GM12801 (cell line): ENCODE data around the gene SLC39A13.

Experiments
- TF ChIP-seq, protein P1 (sequence below): IDR thresholded peaks from one replicate; pipeline ENCODE4 v1.5.1; 2011; ENCODE audit warnings: control low read depth; ENCODE audit not compliant: insufficient read length; ENCODE audit errors: extremely low read depth

The SLC39A13 gene

DNA sequence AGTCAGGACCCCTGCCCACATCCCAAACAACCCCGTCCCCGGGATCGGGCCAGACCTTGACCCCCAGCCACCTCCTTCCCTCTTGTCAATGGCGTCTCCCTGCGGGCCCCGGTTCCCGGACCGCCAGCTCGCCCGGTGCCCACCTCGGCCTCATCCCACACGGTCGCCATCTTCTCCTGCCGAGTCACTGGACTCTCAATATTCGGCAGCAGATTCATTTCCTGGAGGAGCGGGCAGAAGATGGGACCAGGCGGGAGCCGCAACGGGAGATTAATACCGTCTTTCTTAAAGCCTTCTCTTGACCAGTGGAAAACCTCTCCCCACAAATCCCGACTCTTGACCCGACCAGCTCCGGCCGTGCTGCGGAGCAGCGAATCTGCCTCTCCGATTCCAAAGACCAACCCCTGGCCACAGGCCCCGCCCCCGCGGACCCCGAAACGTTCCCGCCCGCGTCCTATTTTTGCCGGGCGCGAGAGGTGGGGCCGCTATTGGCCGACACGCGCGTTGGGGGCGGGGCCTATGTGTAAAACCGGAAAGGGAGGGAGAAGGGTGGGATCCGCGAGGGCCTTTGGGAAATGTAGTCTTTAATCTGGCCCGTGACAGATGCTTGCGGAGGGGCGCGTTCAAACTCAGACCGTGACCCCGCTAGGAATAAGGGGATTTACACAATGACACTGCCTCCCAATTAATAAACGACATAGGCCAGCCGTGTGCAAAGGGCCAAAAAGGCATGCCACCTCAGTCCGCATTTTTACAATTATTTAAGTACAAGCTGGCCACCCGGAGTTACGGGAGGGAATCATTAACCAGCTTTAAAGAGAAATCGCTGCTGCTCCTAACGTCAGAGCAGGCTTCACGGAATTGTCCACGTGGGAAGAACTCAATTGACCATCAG lies 17.9 kb downstream of the SLC39A13 start, which contains the start of gene PSMC3:
Gene PSMC3, minus strand, starts transcription at position 378 of the 895 bp plus-strand sequence. Its CDS starts 160 bp downstream, at position 218.
- TF ChIP-seq, protein P1, sequence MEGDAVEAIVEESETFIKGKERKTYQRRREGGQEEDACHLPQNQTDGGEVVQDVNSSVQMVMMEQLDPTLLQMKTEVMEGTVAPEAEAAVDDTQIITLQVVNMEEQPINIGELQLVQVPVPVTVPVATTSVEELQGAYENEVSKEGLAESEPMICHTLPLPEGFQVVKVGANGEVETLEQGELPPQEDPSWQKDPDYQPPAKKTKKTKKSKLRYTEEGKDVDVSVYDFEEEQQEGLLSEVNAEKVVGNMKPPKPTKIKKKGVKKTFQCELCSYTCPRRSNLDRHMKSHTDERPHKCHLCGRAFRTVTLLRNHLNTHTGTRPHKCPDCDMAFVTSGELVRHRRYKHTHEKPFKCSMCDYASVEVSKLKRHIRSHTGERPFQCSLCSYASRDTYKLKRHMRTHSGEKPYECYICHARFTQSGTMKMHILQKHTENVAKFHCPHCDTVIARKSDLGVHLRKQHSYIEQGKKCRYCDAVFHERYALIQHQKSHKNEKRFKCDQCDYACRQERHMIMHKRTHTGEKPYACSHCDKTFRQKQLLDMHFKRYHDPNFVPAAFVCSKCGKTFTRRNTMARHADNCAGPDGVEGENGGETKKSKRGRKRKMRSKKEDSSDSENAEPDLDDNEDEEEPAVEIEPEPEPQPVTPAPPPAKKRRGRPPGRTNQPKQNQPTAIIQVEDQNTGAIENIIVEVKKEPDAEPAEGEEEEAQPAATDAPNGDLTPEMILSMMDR: no peak

DNA sequence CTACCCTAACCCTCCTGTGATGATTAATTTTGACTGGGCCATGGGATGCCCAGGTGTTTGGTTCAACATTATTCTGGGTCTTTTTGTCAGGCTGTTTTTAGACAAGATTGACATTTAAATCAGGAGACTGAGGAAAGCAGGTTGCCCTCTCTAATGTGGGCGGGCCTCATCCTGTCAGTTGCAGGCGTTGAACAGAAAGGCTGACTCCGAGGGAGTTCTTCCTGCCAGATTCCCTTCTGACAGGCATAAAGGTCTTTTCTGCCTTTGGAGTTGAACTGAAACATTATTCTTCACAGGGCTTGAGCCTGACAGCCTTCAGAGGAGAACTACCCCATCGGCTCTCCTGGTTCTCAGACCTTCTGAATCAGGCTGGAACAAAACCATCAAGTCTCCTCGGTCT lies 22.1 kb downstream of the SLC39A13 start:
- TF ChIP-seq, protein P1: no peak

DNA sequence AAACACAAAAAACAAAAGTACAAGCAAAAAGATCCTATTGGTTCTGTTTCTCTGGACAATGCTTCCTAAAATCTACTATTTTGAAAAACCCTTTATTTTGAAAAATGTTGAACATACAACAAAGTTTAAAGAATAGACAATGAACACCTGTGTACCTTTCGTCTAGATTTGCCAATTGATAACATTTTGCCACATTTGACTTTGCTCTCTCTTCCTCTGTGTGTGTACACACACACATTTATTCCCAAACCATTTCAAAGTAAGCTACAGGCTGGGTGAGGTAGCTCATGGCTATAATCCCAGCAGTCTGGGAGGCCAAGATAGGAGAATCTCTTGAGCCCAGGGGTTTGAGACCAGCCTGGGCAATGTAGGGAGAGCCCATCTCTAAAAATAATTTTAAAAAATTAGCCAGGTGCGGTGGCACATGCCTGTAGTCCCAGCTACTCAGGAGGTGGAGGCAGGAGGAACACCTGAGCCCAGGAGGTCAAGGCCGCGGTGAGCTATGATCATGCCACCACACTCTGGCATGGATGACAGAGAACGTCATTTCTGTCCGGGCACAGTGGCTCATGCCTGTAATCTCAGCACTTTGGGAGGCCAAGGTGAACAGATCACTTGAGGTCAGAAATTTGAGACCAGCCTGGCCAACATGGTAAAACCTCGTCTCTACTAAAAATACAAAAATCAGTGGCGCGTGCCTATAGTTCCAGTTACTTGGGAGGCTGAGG lies 23.1 kb downstream of the SLC39A13 start:
- TF ChIP-seq, protein P1: no peak

DNA sequence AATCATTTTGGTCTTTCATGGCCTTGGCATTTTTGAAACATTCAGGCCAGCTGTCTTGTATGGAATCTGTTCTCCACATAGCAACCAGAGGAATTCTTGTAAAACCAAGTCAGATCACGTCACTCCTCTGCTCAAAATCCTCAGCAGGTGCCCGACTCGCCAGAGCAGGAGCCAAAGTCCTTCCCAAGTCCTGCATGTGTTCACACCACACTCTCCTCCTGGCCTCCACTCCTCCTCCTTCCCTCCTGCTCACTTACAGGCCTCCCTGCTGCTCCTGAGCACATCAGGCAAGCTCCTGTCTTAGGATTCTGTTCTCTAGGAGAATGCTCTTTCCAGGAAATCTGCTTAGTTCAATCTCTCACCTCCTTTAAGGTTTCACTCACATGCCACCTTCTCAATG lies 24.8 kb downstream of the SLC39A13 start:
- TF ChIP-seq, protein P1: no peak

DNA sequence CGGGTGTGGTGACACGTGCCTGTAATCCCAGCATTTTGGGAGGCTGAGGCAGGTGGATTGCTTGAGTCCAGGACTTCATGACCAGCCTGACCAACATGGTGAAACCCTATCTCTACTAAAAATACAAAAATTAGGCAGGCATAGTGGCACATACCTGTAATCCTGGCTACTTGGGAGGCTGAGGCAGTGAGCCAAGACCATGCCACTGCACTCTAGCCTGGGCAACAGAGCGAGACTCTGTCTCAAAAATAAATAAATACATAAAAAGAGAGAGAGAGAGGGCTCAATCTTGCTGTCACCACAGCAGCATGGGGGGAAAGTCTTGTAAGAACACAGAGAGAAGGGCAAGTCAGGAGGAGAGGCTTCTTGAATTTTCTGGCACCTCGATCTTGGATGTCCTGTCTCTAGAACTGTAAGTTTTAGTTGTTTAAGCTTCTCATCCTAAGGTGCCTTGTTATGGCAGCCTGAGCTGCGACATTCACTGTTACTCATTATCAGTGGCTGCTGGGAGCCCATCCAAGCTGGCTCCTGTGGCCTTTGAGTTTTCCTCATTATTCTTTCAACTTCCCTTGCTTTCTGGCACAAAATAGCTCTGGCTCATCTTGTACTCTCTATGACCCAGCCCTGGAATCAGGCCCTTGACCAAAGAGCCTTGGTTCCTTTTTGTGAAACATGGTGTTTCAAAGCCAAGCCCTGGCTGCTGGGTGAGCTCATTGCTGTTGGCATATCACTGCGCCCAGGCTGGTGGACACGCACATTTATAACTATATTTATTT lies 25.8 kb downstream of the SLC39A13 start:
- TF ChIP-seq, protein P1: no peak

DNA sequence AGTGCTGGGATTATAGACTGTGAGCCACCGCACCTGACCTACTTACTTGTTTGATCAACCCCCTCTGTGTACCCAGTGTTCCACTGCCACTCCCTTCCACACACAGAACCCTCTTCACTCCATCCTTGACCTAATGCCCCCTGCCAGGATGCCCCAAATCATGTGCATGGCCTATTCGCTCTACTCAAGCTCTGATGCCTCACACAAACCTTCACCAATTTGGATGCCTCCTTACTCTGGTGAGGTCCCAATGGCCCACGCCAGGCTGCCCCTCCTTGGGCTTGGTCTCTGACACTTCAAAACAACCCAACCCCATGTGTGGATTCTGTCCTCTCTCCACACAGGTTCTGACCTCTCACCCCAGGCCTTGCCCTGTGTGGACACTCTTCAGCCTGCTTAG lies 27.3 kb downstream of the SLC39A13 start:
- TF ChIP-seq, protein P1: no peak

DNA sequence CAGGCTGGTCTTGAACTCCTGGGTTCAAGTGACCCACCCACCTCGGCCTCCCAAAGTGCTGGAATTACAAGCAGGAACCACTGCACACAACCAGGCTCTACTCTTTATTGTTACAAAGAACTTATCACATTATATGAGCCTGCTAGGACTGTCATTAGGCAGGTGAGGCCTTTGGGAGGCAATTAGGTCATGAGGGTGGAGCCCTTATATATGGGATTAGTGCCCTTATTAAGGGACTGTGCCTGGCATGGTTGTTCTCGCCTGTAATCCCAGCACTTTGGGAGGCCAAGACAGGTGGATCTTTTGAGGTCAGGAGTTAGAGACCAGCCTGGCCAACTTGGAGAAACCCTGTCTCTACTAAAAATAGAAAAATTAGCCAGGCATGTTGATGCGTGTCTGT lies 28.3 kb downstream of the SLC39A13 start:
- TF ChIP-seq, protein P1: no peak
